HG03571 (cell line): ENCODE results near the gene PDE6B.
"Not testable (repeated sequence)": the region's sequence is repeated elsewhere in the genome, so short reads cannot be mapped to it uniquely, and the experiment has no call there.

Experiments
- ATAC-seq: cut with Tn5 transposase; IDR thresholded peaks from one replicate; pipeline ENCODE4 v1.9.1; 2021; ENCODE audit not compliant: unreplicated experiment

The PDE6B gene

GRCh38 chr4:624705-625590 is at the start of gene PDE6B:
PDE6B (plus strand) TSS chr4:625573; CDS start chr4:625627, 54 bp downstream.
- ATAC-seq: no peak

- no peak for ATAC-seq
Observed at GRCh38 chr4:576245-576821, 49.0 kb upstream of the PDE6B start, which contains the start of gene TMEM271. TMEM271 (minus strand) TSS chr4:576295; CDS start chr4:576062, 233 bp downstream.

DNA sequence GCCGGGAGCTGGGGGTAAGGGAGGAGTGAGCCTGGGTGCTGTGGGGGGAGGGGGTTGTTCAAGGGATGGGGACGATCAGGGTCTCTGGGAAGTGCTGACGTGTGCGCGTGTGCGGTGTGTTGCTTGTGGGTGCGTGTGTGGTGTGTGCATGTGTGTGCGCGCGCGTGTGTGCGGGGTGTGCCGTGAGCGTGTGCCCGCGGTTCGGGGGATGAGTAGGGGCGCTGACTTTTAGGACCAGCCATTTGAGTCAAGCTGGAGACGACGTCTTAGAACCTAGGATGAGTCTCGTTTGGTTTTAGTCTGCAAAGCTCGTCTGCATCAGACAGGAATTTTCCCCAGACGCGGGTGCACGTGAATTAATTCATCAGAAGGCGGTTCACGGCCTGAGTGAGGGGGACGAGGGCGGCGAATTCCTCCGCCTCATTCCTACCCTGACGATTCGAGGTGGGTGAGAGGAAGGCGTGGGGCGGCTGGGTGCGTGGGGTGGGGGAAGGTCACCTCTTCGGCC is 48.3 kb upstream of the PDE6B start:
- no peak for ATAC-seq

DNA sequence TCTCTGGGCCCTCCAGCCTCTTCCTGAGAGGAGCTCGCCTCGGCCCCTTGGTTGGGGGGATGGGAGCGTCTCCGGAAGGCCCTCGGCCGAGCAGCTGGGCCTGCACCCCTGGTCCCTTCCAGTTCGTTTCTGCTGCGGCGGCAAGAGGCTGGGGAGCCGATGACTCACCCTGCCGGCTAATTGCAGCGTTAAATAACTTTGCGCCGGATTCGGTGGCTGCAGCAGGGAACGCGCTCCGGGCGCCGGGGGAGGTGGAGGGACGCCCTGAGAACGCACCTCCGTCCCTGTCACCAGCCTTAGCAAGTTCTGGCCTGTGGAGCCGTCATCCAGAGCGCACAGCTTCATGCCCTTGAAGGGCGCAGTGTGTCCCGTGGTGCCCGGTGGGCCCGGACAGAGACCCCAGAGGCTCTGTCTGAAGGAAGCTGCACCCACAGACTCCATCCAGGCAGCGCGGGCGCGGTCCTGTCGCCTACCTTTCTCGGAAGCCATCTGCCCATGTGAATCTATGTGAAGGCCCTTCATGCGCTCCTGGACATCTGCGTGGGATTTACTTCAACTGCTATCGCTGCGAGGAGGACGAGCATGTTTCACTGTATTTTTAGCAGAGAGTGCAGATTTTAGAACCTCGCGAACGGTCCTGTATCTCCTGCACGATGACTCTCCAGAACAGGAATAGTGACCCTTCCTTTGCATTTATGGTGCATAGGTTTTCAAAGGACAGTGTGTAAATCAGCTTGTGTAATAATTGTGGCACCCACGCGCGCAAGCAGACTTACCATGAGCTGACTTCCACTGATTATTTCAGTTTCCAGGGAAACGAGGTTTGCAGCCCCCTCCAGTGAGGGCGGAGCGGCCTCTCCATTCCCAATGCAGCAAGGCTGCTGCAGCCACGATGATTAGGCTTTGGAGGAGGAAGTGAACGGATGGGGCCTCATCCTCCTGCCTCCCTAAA is 47.6 kb upstream of the PDE6B start:
- no peak for ATAC-seq

GRCh38 chr4:578451-579443 is 46.6 kb upstream of the PDE6B start:
- ATAC-seq: no peak

DNA sequence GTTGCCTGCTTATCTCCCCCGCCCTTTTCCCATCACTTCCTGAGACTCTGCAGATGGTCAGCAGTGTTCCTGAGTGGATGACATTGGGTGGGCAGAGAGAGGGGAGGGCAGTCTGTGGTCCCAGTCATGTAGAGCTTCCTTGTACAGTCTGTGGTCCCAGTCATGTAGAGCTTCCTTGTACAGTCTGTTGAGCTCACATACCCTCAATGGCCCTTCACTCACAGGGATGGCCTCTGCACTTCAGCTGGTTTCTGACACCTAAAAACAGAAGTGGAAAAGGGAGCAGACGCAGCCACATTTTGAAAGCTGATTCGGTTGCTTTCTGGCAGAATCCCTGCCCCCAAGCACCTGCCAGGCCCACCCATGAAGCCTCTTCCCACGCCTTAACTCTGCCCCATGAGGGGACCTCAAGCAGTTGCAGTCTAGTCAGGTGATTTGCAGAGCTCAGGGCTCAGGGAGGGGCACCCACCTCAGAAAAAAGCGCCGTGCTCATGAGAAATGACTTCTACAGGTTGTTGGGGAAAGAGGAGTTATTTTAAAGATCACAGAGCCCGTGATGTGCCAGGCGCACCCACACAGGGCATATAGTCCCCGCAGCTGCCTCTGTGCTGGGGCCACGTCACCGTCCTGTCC is 45.7 kb upstream of the PDE6B start:
- no peak for ATAC-seq

DNA sequence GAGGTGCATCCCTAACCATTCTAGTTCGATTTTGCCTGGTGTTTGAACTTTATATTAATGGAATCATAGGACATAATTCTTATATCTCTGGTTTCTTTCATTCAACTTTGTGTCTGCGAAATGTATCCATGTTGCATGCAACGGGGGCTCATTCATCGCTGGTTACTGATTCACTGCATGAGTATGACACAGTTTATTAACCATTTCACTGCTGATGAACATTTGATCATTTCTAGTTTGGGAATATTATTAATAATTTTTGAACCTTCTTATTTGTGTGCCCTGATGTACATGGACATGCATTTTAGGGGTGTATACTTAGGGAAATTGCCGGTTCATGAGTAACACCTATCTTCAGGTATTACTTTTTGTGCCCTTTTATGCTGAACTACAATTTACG is 44.2 kb upstream of the PDE6B start:
- ATAC-seq: no peak

GRCh38 chr4:581753-582361 is 43.5 kb upstream of the PDE6B start:
- no peak for ATAC-seq

DNA sequence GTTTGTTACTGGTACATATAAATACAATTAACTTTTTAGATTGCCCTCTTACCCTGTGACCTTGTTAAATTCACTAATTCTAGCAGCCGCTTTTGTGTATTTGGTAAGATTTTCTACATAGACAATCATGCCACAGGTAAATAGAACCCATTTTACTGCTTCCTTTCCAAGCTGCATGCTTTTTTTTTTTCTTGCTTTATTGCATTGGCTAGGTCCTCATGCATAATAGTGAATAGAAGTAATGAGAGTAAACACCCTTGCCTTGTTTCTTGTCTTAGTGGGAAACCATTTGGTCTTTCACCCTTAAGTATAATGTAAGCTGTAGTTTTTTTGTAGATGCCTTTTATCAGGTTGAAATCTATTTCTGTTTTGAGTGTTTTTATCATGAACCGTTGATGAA is 41.6 kb upstream of the PDE6B start:
- no peak for ATAC-seq

DNA sequence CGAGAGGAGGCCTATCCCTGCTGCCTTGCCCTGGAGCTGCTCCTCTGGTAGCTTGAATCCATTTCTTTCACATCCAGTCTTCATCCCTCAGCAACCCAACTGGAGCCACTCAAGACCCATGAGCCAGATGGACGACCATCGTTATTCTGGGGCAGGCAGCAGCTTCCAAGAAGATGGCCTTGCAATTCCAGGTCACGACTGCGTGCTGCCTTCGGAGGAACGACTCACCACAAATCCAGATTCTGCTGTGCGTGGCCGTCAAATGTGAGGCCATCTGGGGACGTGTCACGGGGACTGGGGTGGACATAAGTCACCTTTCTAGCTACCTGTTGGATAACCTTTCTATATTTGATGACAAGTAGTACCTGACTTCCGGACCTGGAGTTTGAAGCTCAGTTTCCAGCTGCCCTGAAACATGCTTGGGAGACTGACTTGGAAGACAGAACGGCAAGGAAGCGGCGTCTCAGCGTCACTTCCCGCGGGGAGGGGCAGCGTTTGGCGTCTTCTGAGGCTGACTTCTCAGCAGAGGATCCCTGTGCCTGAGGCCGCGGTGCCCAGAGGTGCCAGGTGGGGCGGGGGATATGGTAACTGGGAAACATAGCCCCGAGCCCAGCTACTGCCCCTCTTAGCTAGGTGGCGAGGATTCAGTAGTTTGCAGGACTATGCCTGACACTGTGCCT is 37.6 kb upstream of the PDE6B start:
- ATAC-seq: no peak

DNA sequence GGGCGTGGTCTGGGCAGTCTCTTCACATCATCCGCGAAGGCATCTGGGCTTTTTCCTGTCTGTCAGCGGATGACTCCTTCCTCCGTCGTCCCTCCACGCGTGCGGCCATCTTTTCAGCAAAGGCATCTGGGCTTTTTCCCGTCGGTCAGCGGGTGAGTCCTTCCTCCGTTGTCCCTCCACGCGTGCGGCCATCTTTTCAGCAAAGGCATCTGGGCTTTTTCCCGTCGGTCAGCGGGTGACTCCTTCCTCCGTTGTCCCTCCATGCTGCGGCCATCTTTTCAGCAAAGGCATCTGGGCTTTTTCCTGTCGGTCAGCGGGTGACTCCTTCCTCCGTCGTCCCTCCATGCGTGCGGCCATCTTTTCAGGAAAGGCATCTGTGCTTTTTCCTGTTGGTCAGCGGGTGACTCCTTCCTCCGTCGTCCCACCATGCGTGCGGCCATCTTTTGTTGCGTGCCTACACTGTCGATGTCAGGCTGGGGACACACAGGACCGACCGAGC is 37.0 kb upstream of the PDE6B start:
- no peak for ATAC-seq

DNA sequence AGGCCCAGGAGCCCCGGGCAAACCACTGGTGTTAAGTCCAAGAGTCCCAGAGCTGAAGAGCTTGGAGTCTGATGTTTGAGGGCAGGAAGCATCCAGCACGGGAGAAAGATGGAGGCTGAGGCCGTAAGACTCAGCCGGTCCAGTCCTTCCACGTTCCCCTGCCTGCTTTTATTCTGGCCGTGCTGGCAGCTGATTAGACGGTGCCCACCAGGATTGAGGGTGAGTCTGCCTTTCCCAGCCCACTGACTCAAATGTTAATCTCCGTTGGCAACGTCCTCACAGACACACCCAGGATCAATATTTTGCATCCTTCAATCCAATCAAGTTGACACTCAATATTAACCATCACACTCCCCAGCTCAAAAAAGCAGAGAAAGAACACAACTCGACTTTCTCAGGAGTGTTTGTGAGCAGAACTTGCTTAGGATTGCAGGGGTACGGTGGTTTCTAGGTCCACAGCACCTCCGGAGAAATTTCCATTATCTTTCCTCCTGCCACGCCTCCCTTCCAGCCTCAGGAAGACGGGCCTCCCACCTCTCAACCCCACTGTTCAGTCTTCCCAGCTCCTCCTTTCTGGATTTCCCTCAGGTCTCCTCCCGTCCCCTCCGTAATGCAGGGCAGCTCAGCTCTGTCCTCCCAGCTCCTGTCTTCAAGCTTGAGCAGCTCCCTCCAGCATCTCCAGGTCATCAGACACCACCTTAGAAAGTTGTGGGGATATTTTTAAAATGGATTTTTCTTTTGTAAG is 36.0 kb upstream of the PDE6B start:
- ATAC-seq: no peak

DNA sequence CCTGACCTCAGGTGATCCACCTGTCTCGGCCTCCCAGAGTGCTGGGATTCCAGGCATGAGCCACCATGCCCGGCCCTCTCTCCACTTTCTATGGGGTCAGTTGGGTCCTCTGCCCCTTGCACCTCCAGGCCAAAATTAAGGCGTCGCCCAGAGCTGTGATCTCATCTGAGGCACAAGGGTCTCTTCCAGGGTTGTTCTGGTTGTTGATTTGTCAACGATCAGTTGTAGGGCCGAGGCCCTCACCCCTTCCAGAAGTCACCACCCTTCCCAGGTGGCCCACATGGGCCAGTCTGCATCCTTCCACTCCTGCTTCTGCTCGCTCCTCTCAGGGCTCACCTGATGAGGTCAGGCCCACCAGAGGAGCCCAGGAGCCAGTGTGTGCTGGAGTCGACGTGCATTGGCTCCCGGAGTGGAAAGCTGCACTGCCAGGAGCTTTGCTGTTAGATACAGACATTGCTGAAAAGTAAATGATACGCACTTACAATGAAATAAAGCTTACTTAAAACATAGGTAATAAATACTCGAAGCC is 35.0 kb upstream of the PDE6B start:
- no peak for ATAC-seq

- not testable (repeated sequence) for ATAC-seq
Observed at GRCh38 chr4:592178-592577, 33.2 kb upstream of the PDE6B start.

GRCh38 chr4:592825-593520 is 32.4 kb upstream of the PDE6B start:
- no peak for ATAC-seq

GRCh38 chr4:598925-599324 is 26.4 kb upstream of the PDE6B start:
- ATAC-seq: no peak

DNA sequence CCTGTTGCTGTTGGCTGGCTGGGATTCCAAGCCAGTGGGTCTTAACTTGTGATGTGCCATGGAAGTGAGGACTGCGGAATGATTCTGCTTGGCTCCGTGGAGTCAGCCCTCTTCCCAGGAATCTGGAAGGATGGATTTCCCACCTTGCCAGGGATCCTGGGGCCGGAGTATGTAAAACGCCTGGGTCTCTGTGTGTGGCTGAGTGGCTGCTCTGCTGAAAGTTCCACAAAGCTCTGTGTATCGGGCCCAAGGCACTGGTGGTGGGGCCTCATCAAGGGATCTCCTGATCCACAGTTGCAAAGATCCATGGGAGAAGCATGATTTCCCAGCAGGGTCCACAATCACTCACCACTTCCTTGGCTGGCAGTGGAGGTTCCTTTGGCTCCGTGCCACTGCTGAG is 25.2 kb upstream of the PDE6B start:
- no peak for ATAC-seq
